B cell (primary cell): Measurements from ENCODE around the gene PPM1M.

Source experiments
- EZH2 ChIP-seq: IDR thresholded peaks from 2 replicates; pipeline ENCODE4 v1.6.1; 2012; ENCODE audit warnings: borderline replicate concordance, low read depth, mild to moderate bottlenecking, moderate library complexity, low read length; ENCODE audit not compliant: insufficient read depth, poor library complexity, severe bottlenecking
- TF ChIP-seq, protein P1 (sequence below): fragments of 200-600 bp; IDR thresholded peaks from one replicate; pipeline ENCODE4 v1.8.0; 2022; ENCODE audit warnings: antibody characterized with exemption, mild to moderate bottlenecking

- TF ChIP-seq, protein P1, sequence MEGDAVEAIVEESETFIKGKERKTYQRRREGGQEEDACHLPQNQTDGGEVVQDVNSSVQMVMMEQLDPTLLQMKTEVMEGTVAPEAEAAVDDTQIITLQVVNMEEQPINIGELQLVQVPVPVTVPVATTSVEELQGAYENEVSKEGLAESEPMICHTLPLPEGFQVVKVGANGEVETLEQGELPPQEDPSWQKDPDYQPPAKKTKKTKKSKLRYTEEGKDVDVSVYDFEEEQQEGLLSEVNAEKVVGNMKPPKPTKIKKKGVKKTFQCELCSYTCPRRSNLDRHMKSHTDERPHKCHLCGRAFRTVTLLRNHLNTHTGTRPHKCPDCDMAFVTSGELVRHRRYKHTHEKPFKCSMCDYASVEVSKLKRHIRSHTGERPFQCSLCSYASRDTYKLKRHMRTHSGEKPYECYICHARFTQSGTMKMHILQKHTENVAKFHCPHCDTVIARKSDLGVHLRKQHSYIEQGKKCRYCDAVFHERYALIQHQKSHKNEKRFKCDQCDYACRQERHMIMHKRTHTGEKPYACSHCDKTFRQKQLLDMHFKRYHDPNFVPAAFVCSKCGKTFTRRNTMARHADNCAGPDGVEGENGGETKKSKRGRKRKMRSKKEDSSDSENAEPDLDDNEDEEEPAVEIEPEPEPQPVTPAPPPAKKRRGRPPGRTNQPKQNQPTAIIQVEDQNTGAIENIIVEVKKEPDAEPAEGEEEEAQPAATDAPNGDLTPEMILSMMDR = no peak
- no peak for TF ChIP-seq EZH2
Observed at GRCh38 chr3:52218454-52218853, 27.1 kb upstream of the PPM1M start.
